CD4-positive, alpha-beta T cell (primary cell): Measurements from ENCODE around the gene LAG3. TPM values are rescaled to one million over a fixed set of nuclear protein-coding genes. Genes with fewer than 3 reads are reported as not detected.
A peak's percentile ranks its signal among the peaks of the same experiment; 100 is the strongest.

Experiments used
- ATAC-seq: fragments of 200-7000 bp; cut with Tn5 transposase; one replicate; pipeline ENCODE4 v1.10.0; 2022; ENCODE audit warnings: mild to moderate bottlenecking; ENCODE audit not compliant: poor library complexity
- CTCF ChIA-PET: fragments of 350-600 bp; sonication (Branson Sonifier 250); formaldehyde crosslinking; loops from one replicate; lab custom pipeline; 2021; ENCODE audit warnings: antibody characterized with exemption, inconsistent platforms; lab: Charles Lee
- POLR2A ChIA-PET: fragments of 350-600 bp; sonication (Branson Sonifier 250); formaldehyde crosslinking; loops from one replicate; lab custom pipeline; 2021; ENCODE audit warnings: antibody characterized with exemption, inconsistent platforms; lab: Charles Lee
- DNase-seq, 14 experiments: peaks; one replicate each; pipeline ENCODE4 v3.0.0-alpha.2; 2013 to 2020; ENCODE audit warnings: mixed read lengths in 2 of 14
- H3K27ac ChIP-seq, 2 donors: one replicate each; pipeline versions ENCODE4 v1.5.1 to v1.7.0; 2013; ENCODE audit warnings: low read length in 2 of 2, low read depth in 1 of 2, mild to moderate bottlenecking in 1 of 2
- H3K27me3 ChIP-seq, 2 experiments: 1 replicate in 1 of 2; 2 replicates in 1 of 2; pipeline versions ENCODE4 v1.6.1 to v1.7.0; 2013; ENCODE audit warnings: low read length in 2 of 2, control low read depth in 1 of 2, mild to moderate bottlenecking in 1 of 2, moderate library complexity in 1 of 2; ENCODE audit not compliant: insufficient read depth in 2 of 2, control insufficient read depth in 1 of 2
- H3K36me3 ChIP-seq: one replicate; pipeline ENCODE4 v1.6.1; 2013; ENCODE audit warnings: low read length, control low read depth; ENCODE audit not compliant: insufficient read depth
- H3K4me1 ChIP-seq: one replicate; pipeline ENCODE4 v1.6.1; 2013; ENCODE audit warnings: low read length, control low read depth; ENCODE audit not compliant: insufficient read depth
- H3K4me3 ChIP-seq: one replicate; pipeline ENCODE4 v1.5.1; 2013; ENCODE audit warnings: mild to moderate bottlenecking, low read length, moderate library complexity
- H3K9me3 ChIP-seq, 2 experiments: 1 replicate in 1 of 2; 2 replicates in 1 of 2; pipeline versions ENCODE4 v1.6.1 to v1.7.0; 2013; ENCODE audit warnings: low read length in 2 of 2, mild to moderate bottlenecking in 2 of 2, control low read depth in 1 of 2, moderate library complexity in 1 of 2; ENCODE audit not compliant: control insufficient read depth in 1 of 2, insufficient read depth in 1 of 2
- H3K27ac Mint-ChIP-seq: one replicate; pipeline ENCODE4 v1.8.0; 2020; ENCODE audit warnings: mixed read lengths
- H3K27me3 Mint-ChIP-seq: one replicate; pipeline ENCODE4 v1.8.0; 2021; ENCODE audit warnings: mixed read lengths
- H3K36me3 Mint-ChIP-seq: one replicate; pipeline ENCODE4 v1.8.0; 2021; ENCODE audit warnings: low read depth, mixed read lengths
- H3K4me1 Mint-ChIP-seq: one replicate; pipeline ENCODE4 v1.8.0; 2021; ENCODE audit warnings: low read depth, mixed read lengths
- H3K4me3 Mint-ChIP-seq: one replicate; pipeline ENCODE4 v1.8.0; 2020; ENCODE audit warnings: mild to moderate bottlenecking, mixed read lengths
- H3K9me3 Mint-ChIP-seq: one replicate; pipeline ENCODE4 v1.8.0; 2020; ENCODE audit warnings: mixed read lengths
- intact Hi-C, 2 experiments: fragments of 100-400 bp; cut with DNase I in 1 of 2; cut with micrococcal nuclease in 1 of 2; formaldehyde crosslinking; loops; one replicate each; pipeline versions ENCODE4 v1.15.1 to v1.9.0; 2023 to 2025; cut with DNase I, micrococcal nuclease
- total RNA-seq, 174 experiments: library from RNA in 2 of 174; stranded (reverse) in 2 of 174; gene quantifications; one replicate each; pipeline ENCODE4 v1.2.3 and lab custom pipeline; 2021 to 2026
- TF ChIP-seq, protein P1 (sequence below): fragments of 200-600 bp; IDR thresholded peaks from one replicate; pipeline ENCODE4 v1.8.0; 2022; ENCODE audit warnings: antibody characterized with exemption, mild to moderate bottlenecking

Gene LAG3
- total RNA-seq, 2 experiments from 2014 or later = 0.82 to 1.4 TPM

DNA sequence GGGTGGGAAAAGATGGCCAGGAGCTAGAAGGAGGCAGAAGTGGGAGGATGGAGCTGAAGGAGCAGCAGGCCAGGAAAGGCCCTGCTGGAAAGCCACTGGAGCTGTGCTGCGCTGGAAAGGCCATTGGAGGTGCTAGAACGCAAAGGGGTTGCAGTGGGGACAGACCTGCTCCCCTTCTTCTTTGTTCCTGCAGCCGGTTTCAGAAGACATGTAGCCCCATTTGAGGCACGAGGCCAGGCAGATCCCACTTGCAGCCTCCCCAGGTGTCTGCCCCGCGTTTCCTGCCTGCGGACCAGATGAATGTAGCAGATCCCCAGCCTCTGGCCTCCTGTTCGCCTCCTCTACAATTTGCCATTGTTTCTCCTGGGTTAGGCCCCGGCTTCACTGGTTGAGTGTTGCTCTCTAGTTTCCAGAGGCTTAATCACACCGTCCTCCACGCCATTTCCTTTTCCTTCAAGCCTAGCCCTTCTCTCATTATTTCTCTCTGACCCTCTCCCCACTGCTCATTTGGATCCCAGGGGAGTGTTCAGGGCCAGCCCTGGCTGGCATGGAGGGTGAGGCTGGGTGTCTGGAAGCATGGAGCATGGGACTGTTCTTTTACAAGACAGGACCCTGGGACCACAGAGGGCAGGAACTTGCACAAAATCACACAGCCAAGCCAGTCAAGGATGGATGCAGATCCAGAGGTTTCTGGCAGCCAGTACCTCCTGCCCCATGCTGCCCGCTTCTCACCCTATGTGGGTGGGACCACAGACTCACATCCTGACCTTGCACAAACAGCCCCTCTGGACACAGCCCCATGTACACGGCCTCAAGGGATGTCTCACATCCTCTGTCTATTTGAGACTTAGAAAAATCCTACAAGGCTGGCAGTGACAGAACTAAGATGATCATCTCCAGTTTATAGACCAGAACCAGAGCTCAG, 47.0 kb downstream of the LAG3 start:
- Histone ChIP-seq H3K27me3 (peaks cover 0 to 5% of the 10 kb centered on the region in 2 experiments), H3K36me3 (peaks cover 54% of the 10 kb centered on the region), H3K27ac (no peak overlapping the region), H3K4me3 (no peak overlapping the region), H3K4me1 (peaks cover 19% of the 10 kb centered on the region), H3K9me3 (no peaks in the 10 kb centered on the region)
- ATAC-seq (no peak), DNase-seq (peak in 1 of 14 experiments; percentile 1)
- H3K27me3 Mint-ChIP-seq = peaks cover 14% of the 10 kb centered on the region
- no peak overlapping the region for H3K27ac Mint-ChIP-seq
- POLR2A ChIA-PET = interaction anchor here (1.2 to 2.4 kb wide), 2 partner anchors 32 to 37 kb away, joined by 3 to 16 read pairs; partner anchors contain the start of genes CDCA3 and USP5
- CTCF ChIA-PET = no interaction called here
- no peak overlapping the region for H3K4me3 Mint-ChIP-seq
- no peaks in the 10 kb centered on the region for H3K9me3 Mint-ChIP-seq
- intact Hi-C loops = no loop called here
- TF ChIP-seq, protein P1, sequence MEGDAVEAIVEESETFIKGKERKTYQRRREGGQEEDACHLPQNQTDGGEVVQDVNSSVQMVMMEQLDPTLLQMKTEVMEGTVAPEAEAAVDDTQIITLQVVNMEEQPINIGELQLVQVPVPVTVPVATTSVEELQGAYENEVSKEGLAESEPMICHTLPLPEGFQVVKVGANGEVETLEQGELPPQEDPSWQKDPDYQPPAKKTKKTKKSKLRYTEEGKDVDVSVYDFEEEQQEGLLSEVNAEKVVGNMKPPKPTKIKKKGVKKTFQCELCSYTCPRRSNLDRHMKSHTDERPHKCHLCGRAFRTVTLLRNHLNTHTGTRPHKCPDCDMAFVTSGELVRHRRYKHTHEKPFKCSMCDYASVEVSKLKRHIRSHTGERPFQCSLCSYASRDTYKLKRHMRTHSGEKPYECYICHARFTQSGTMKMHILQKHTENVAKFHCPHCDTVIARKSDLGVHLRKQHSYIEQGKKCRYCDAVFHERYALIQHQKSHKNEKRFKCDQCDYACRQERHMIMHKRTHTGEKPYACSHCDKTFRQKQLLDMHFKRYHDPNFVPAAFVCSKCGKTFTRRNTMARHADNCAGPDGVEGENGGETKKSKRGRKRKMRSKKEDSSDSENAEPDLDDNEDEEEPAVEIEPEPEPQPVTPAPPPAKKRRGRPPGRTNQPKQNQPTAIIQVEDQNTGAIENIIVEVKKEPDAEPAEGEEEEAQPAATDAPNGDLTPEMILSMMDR = no peak
- H3K36me3 Mint-ChIP-seq = peaks cover 65% of the 10 kb centered on the region
- peaks cover 10% of the 10 kb centered on the region for H3K4me1 Mint-ChIP-seq

GRCh38 chr12:6820166-6820565, 47.8 kb downstream of the LAG3 start:
- Mint-ChIP-seq H3K4me3 (no peak overlapping the region), H3K4me1 (peaks cover 10% of the 10 kb centered on the region), H3K36me3 (peaks cover 57% of the 10 kb centered on the region), H3K27me3 (peaks cover 20% of the 10 kb centered on the region), H3K27ac (peak overlapping the region; percentile 69), H3K9me3 (no peaks in the 10 kb centered on the region)
- H3K36me3 ChIP-seq = peaks cover 46% of the 10 kb centered on the region
- no peak overlapping the region for H3K27ac ChIP-seq
- H3K9me3 ChIP-seq = no peaks in the 10 kb centered on the region
- ATAC-seq = no peak
- CTCF ChIA-PET = no interaction called here
- H3K27me3 ChIP-seq = peaks cover 0 to 5% of the 10 kb centered on the region in 2 experiments
- no peak overlapping the region for H3K4me3 ChIP-seq
- peak in 1 of 14 experiments; percentile 1 for DNase-seq
- intact Hi-C loops = no loop called here
- TF ChIP-seq, protein P1 = no peak
- peaks cover 21% of the 10 kb centered on the region for H3K4me1 ChIP-seq
- POLR2A ChIA-PET = interaction anchor here (0.9 to 2.4 kb wide), 5 partner anchors 9 to 96 kb away, joined by 3 to 16 read pairs (median 6); partner anchors contain the start of genes CDCA3, COPS7A, P3H3 and USP5

DNA sequence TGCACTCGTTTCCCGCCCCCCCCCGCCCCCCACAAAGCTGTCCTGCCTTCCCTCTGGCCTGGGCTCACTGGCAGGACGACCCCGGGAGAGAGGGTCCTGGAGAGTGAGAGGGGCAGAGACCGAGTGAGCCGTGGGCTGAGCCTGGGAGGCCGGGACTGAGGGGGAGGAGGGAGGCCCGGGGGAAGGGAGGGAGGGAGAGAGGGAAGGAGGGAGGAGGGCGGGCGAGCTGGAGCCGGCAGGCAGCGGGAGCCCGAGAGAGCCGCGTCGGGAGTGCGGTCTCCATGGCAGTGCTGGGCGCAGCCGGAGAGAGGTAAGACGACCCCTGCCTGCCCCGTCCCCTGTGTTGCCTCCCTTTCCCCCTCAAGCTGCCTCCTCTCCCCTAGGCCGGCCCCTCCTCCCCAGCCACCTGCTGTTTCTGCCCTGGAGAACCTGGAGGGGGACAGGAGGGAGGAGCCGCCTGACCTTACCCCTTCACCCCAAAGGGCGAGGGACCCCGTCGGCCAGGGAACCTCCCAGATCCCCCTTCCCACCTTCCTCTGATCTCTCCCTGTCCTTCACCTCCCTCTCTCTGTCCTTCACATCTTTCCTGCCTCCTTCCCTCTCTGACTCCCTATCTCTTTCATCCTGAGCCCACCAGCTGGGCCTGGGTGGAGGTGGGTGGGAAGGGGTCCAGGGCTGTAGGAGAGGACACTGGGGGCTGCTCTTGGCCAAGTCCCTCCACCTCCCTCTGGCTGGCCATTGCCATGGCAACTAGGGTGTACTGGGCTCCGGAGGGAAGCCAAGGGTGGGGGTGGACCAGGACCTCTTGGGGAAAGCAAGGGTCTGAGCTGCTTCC, 49.5 kb downstream of the LAG3 start, which contains the start of gene GPR162:
Gene GPR162, plus strand, starts transcription at position 231 of the 835 bp plus-strand sequence. CDS start 2,078 bp downstream, outside the sequence.
- Mint-ChIP-seq H3K4me3 (peak within 1 kb of the TSS; percentile 63), H3K27me3 (peaks cover 26% of the 10 kb centered on the region), H3K36me3 (peaks cover 43% of the 10 kb centered on the region), H3K27ac (peak within 1 kb of the TSS; percentile 69), H3K9me3 (no peaks in the 10 kb centered on the region), H3K4me1 (peaks cover 16% of the 10 kb centered on the region)
- CTCF ChIA-PET = interaction anchor here (0.8 to 1.0 kb wide), 2 partner anchors 14 to 68 kb away, joined by 3 to 4 read pairs; partner anchors contain the start of gene MLF2
- peaks cover 30% of the 10 kb centered on the region for H3K36me3 ChIP-seq
- DNase-seq (peak in 3 of 14 experiments; percentile 5 to 39 (median 25)), ATAC-seq (peak; percentile 18)
- POLR2A ChIA-PET = interaction anchor here (0.6 to 2.4 kb wide), 8 partner anchors 11 to 132 kb away, joined by 3 to 18 read pairs (median 6); partner anchors contain the start of genes C12orf57, CD4, CDCA3 and MLF2
- H3K27ac ChIP-seq = no peak within 1 kb of the TSS
- peaks cover 30% of the 10 kb centered on the region for H3K4me1 ChIP-seq
- peak within 1 kb of the TSS; percentile 10 for H3K4me3 ChIP-seq
- TF ChIP-seq, protein P1 = no peak
- intact Hi-C loops = no loop called here
- peaks cover 11 to 12% of the 10 kb centered on the region in 2 experiments for H3K27me3 ChIP-seq
- no peaks in the 10 kb centered on the region for H3K9me3 ChIP-seq
